Ovary (tissue), 3 donors: ENCODE data around the gene CTIF.

Source experiments
- CTCF ChIP-seq, 3 donors: fragments of 450-650 bp in 2 of 3; fragments of 200-600 bp in 1 of 3; IDR thresholded peaks; one replicate each; pipeline versions ENCODE4 v1.5.1 to v1.8.0; 2016 to 2022; ENCODE audit warnings: antibody characterized with exemption in 3 of 3, mild to moderate bottlenecking in 1 of 3
- POLR2A ChIP-seq: fragments of 450-650 bp; IDR thresholded peaks from one replicate; pipeline ENCODE4 v1.6.1; 2017; ENCODE audit warnings: antibody characterized with exemption, mild to moderate bottlenecking, moderate library complexity
- donor health status: DM: no; HTN: no; CAD: no.

GRCh38 chr18:48892146-48892855 lies 353.5 kb downstream of the CTIF start:
- TF ChIP-seq CTCF (IDR thresholded peaks at IDR 0.05) (no peak), POLR2A (no peak)
